Measurements from ENCODE around the gene MMP10. TPM values are rescaled to one million over a fixed set of nuclear protein-coding genes. Genes with fewer than 3 reads are reported as not detected.
"Not testable (repeated sequence)": the region's sequence is repeated elsewhere in the genome, so short reads cannot be mapped to it uniquely, and the experiment has no call there.

MMP10 gene
- total and polyA plus RNA-seq, 4 donors, result not detected

GRCh38 chr11:102734650-102735049 is 45.8 kb downstream of the MMP10 start (continued):
- TF ChIP-seq ZBTB33 (IDR thresholded peaks at IDR 0.05), result no peak

GRCh38 chr11:102733232-102733875 is 47.1 kb downstream of the MMP10 start:
- Histone ChIP-seq H3K27me3 (ENCODE audit: control insufficient read depth in 4 of 4, insufficient read depth in 4 of 4, low read length in 3 of 4) (peaks cover 0 to 6% (median 1%) of the 10 kb centered on the region in 4 donors), H3K9ac (ENCODE audit: low read depth in 1 of 2, low read length in 2 of 2) (no peak overlapping the region), H3K9me3 (ENCODE audit: control insufficient read depth in 4 of 4, low read length in 3 of 4) (no peaks in the 10 kb centered on the region), H3K27ac (ENCODE audit: low read depth in 1 of 2, low read length in 2 of 2) (no peak overlapping the region), H3K4me1 (ENCODE audit: control insufficient read depth in 4 of 4, insufficient read depth in 4 of 4, low read length in 3 of 4) (no peaks in the 10 kb centered on the region), H3K36me3 (ENCODE audit: control insufficient read depth in 4 of 4, insufficient read depth in 3 of 4, low read depth in 1 of 4, low read length in 3 of 4) (no peaks in the 10 kb centered on the region), H3K4me3 (ENCODE audit: low read depth in 1 of 3, low read length in 3 of 3) (no peak overlapping the region)
- WGBS, result 37% methylated on average over 8 of the region's 8 CpGs
- TF ChIP-seq CTCF (IDR thresholded peaks at IDR 0.05; ENCODE audit: low read depth, low read length, missing input control), result peak; percentile 62
- peak; percentile 77 to 84 for TF ChIP-seq RAD21 (IDR thresholded peaks at IDR 0.05)
- TF ChIP-seq HNF4G (IDR thresholded peaks at IDR 0.05), result no peak
- no peak for TF ChIP-seq EGR1 (IDR thresholded peaks at IDR 0.05; ENCODE audit: low read depth in 2 of 2)
- TF ChIP-seq JUND (IDR thresholded peaks at IDR 0.05), result no peak
- no peak for TF ChIP-seq ATF3 (IDR thresholded peaks at IDR 0.05)
- no peak for TF ChIP-seq REST (IDR thresholded peaks at IDR 0.05)
- TF ChIP-seq FOXA2 (IDR thresholded peaks at IDR 0.05), result no peak
- DNase-seq (ENCODE audit: low spot score), result peak; percentile 60

- H3K27me3 ChIP-seq (ENCODE audit: control insufficient read depth in 4 of 4, insufficient read depth in 4 of 4, low read length in 3 of 4); H3K4me1 ChIP-seq (ENCODE audit: control insufficient read depth in 4 of 4, insufficient read depth in 4 of 4, low read length in 3 of 4); H3K27ac ChIP-seq (ENCODE audit: low read depth in 1 of 2, low read length in 2 of 2); H3K9me3 ChIP-seq (ENCODE audit: control insufficient read depth in 4 of 4, low read length in 3 of 4); H3K9ac ChIP-seq (ENCODE audit: low read depth in 1 of 2, low read length in 2 of 2); H3K4me3 ChIP-seq (ENCODE audit: low read depth in 1 of 3, low read length in 3 of 3); H3K36me3 ChIP-seq (ENCODE audit: control insufficient read depth in 4 of 4, insufficient read depth in 3 of 4, low read depth in 1 of 4, low read length in 3 of 4): not testable (repeated sequence)
- DNase-seq (ENCODE audit: low spot score), result peak; percentile 35
- 62% methylated on average over 8 of the region's 8 CpGs for WGBS
Measured at GRCh38 chr11:102730944-102731343, 49.5 kb downstream of the MMP10 start.

Measured in liver (tissue), 9 donors.